CD4-positive, alpha-beta T cell treated with Interleukin-4 for 1 hour (primary cell): ENCODE data around the gene FARSA.
"Not testable (repeated sequence)": the region's sequence is repeated elsewhere in the genome, so short reads cannot be mapped to it uniquely, and the experiment has no call there.

Source experiments
- DNase-seq, 2 donors: peaks; one replicate each; pipeline ENCODE4 v3.0.0-alpha.2; 2020 to 2022

The FARSA gene

GRCh38 chr19:12933287-12934072 lies at the start of gene FARSA:
Gene FARSA, minus strand, starts transcription at chr19:12933711. Its CDS starts 15 bp downstream, at chr19:12933696.
- peak; percentile 90 for DNase-seq

DNA sequence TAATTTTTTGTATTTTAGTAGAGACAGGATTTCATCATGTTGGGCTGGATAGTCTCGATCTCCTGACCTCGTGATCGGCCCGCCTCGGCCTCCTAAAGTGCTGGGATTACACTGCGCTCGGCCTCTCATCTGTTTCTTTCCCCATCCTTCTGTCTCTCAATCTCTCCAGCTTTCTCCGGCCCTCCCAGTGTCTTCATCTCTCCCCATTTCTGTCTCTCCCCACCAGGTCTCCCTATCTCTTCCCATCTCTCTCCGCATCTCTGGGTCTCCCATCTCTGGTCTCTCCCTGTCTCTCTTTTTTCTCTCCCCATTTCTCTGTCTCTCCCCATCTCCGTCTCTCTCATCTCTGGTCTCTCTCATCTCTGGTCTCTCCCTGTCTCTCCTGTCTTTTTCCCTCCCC lies 49.6 kb upstream of the FARSA start:
- no peak for DNase-seq

- no peak for DNase-seq
Observed at GRCh38 chr19:12982648-12983047, 49.1 kb upstream of the FARSA start.

DNA sequence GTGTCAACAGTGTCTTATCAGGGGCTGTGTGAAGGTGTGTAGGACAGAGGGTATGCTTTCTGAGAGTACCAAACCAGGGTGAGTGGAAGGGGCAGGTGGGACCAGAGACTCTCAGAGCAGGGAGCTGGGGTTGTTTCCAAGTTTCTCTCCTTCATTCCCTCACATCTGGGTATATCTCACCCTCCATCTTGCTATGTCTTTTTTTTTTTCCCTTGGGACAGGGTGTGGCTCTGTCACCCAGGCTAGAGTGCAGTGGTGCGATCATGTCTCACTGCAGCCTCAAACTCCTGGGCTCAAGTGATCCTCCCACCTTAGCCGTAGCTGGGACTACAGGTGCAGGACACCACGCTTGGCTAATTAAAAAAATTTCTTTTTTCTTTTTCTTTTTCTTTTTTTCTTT lies 46.5 kb upstream of the FARSA start:
- DNase-seq, result no peak

DNA sequence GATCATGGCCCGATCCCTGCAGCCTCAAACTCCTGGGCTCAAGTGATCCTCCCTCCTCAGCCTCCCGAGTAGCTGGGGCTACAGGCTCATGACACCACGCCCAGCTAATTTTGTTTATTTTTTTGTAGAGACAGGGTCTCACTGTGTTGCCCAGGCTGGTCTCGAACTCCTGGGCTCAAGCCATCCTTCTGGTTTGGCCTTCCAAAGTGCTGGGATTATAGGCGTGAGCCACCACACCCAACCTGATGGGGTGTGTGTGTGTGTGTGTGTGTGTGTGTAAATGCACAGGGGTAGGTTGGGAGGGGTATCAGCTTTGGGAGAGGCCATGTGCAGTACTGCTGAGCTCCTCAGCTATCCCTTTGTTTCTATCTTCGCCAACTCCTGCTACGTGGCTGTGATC lies 42.6 kb upstream of the FARSA start:
- not testable (repeated sequence) for DNase-seq

DNA sequence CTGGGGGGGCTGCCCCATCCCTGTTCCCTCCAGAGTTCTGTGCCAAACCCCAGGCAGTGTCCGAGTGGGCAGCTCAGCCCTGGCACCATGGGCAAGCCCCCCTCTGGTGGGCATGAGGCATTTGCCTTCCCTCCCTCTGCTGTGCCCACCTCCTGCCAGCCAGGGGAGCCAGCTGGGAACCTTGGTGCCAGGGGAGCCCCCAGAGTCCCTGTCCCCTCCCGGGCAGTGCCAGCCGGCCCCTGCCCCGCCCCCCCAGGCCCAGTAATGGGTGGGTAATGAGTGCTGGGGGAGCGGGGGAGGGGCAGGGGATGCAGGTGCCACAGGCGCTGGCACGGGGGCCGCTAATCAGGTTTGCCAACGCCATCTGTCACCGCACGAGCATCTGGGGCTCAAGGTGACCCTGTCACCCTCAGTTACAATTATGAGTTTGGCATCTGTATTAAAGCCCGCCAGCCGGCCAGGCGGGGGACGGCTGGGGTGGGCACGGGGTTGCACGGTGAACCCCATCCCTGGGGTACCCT lies 41.8 kb upstream of the FARSA start:
- DNase-seq, result no peak

- no peak for DNase-seq
Observed at GRCh38 chr19:12974301-12975220, 41.0 kb upstream of the FARSA start.

DNA sequence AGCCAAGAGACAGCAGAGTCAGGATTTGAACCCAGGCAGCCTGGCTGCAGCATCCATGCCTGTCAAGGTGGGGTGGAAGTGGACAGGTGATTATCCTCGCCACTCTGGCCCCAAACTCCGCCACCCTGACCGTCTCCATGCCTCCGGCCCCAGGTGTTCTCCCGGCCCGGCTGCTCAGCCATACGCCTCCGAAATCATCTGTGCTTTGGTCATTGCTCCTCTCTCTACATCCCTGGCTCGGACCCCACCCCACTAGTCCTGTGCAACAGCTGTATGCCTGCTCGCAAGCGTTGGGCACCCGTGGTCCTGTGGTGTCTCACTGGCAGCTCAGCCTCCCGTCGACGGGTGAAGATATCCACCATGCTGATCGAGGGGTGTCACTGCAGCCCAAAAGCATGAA lies 39.7 kb upstream of the FARSA start:
- DNase-seq, result no peak

GRCh38 chr19:12970070-12970820 lies 36.7 kb upstream of the FARSA start:
- DNase-seq, result no peak

DNA sequence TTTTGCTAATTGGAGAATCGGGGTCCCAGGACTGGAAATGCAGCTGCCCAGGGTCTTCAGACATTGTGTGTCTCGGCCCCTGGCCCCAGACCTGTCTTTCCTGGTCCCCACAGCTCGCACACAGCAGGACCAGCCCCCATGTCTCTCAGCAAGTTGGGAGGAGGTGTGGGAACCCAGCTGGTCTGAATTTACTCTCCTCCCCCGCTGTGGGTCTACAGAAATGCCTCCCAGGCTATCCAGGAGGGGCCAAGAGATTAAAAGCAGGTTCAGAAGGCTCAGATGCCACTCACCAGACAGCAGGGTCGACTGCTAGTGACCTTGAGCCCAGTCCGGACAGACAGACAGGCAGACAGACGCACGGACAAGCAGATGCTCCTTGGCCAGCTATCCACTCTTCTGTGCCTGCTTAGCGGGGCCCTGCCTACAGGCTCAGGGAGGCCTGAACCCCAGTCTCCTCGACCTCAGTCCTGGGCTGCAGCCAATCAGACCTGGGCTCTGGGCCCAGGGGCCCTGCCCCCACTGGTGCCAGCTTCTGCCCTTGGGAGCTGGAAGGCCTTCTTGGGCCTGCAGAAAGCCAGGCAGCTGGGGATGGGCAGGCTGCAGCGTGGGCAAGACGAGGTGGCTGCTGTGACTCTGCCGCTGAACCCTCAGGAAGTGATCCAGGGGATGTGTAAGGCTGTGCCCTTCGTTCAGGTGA lies 35.9 kb upstream of the FARSA start, which contains the start of gene DAND5:
Gene DAND5, plus strand, starts transcription at position 285 of the 697 bp plus-strand sequence. Its CDS starts 85 bp downstream, at position 370.
- DNase-seq, result no peak

GRCh38 chr19:12967907-12968306 lies 34.4 kb upstream of the FARSA start:
- DNase-seq, result no peak

DNA sequence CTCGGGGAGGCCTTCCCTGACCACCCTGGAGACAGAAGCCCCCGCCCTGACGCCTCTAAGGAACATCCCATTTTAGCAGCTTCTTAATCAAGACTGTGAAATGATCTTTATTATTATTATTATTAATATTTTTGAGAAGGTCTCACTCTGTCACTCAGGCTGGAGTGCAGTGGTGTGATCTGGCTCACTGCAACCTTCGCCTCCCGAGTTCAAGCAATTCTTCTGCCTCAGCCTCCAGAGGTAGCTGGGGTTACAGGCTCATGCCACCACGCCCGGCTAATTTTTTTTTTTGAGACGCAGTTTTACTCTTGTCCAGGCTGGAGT lies 32.3 kb upstream of the FARSA start:
- DNase-seq, result no peak

DNA sequence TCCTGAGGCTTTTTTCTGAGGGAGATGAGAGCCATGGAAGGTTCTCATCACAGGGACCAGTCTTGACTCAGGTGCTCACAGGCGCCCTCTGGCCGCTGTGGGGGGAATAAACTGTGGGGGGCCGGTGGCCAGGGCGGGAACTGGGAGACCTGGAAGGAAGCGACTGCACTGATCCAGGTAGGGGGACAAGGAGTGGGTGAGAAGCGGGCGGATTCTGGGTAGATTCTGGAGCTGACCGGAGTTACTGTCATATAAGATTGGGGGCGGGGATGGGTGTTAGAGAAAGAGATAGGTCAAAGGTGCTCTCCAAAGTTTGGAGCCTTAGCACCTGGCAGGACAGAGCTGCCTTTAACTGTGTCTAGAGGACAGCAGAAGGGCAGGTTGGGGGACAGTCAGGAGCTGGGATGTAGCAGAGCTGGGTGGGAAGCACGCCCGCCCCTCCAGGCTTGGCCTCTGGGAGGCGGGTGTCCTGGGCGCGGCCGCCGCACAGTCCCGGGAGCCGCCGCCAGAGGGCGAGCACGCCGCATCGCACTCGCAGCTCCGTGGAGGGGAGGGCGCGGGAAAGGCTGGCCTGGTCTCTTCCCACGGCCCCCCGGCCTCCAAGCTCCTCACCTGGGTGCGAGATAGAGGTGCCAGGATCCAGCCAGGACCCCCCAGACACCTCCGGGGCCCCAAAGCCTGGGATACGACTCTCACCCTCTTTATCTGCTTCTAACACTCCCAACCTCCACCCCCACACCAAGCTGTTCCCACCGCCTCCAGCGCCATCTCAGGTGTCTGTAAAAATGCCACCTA lies 31.7 kb upstream of the FARSA start:
- DNase-seq, result peak; percentile 81 to 83

GRCh38 chr19:12959481-12959880 lies 26.0 kb upstream of the FARSA start:
- no peak for DNase-seq

- DNase-seq, result not testable (repeated sequence)
Observed at GRCh38 chr19:12957389-12957952, 24.0 kb upstream of the FARSA start.

DNA sequence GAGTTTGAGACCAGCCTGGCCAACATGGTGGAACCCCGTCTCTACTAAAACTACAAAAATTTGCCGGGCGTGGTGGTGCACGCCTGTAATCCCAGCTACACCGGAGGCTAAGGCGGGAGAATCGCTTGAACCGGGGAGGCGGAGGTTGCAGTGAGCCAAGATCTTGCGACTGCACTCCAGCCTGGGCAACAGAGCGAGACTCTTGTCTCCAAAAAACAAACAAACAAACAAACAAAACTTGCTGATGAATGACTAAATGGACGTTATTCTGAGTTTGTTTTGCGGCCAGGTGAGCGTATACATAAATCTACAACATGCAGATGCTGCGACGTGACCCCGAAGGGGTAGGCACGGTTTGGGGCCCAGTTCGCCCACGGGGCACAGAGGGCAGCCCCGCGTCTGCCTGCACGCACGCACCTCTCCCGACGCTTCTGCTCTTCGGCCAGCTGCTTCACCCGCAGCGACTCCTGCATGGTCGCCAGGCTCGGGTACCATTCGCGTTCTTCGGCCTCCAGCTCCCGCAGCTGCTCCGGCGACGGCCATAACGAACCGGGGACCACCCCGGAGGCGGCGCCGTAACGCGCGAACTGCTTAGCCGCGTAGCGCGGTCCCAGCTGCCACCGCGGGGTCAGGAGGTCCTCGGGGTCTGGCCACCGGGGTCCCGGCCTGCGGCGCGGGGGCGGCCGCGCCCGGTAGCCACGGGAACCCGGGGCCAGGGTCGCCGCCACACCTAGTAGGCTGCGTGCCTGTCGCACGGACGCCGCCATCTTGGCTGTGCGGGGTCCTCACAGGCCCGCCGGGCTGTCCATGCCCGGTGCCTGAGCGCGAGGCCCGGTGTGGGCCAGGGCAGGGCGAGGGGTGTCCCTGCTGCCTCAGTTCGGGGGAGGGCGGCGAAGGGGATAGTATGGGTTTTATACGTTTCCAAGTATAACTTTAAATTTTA lies 23.2 kb upstream of the FARSA start, which contains the start of gene GADD45GIP1:
Gene GADD45GIP1, minus strand, starts transcription at position 778 of the 943 bp plus-strand sequence. Its CDS starts 11 bp downstream, at position 767.
- peak; percentile 80 to 82 for DNase-seq

DNA sequence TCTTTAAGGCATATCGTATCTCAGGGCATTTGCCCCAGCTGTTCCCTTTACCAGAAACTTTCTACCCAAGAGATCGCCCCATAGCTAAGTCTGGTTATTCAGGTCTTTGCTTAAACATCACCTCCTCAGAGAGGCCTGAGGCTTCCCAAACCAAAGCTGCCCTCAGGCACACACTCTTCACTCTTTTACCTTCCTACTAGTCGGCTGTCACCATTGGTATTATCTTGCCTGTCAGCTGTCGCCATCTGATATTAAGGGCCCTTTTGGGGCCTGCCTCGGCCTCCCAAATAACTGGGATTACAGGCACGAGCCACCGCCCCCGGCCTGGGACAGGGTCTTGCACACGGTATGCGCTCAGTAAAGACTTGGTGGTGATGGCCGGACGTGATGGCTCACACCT lies 22.5 kb upstream of the FARSA start:
- DNase-seq, result no peak

DNA sequence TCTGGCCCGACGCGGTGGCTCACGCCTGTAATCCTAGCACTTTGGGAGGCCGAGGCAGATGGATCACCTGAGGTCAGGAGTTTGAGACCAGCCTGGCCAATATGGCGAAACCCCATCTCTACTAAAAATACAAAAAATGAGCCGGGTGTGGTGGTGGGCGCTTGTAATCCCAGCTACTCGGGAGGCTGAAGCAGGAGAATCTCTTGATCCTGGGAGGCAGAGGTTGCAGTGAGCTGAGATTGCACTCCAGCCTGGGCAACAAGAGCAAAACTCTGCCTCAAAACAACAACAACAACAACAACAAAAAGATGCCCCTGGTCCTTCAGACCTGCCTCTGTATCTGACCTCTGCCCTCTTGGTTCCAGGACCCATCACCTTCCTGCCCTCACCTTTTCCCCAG lies 22.1 kb upstream of the FARSA start:
- not testable (repeated sequence) for DNase-seq

GRCh38 chr19:12954612-12954962 lies 21.1 kb upstream of the FARSA start:
- no peak for DNase-seq
